HepG2 (cell line): ENCODE data around the gene OAF. TPM values are rescaled to one million over a fixed set of nuclear protein-coding genes. Genes with fewer than 3 reads are reported as not detected.

Experiments
- ADNP ChIP-seq: sonication (generic); formaldehyde crosslinking; IDR thresholded peaks from 2 replicates; pipeline ENCODE4 v1.4.0; 2020; ENCODE audit warnings: missing genetic modification reagents
- FLYWCH1 ChIP-seq: sonication (generic); formaldehyde crosslinking; IDR thresholded peaks from 2 replicates; pipeline ENCODE4 v1.8.1; 2023; ENCODE audit warnings: mild to moderate bottlenecking, missing genetic modification reagents
- HMGXB4 ChIP-seq, 2 experiments: sonication (generic) in 1 of 2; formaldehyde crosslinking in 1 of 2; IDR thresholded peaks; 2 replicates each; pipeline versions ENCODE4 v1.4.0 to v1.6.1; 2018 to 2020; ENCODE audit warnings: missing genetic modification reagents in 2 of 2, borderline replicate concordance in 1 of 2, low read depth in 1 of 2, mild to moderate bottlenecking in 1 of 2, missing biosample characterization in 1 of 2
- HNRNPK ChIP-seq: fragments of 200-400 bp; formaldehyde crosslinking; IDR thresholded peaks from 2 replicates; pipeline ENCODE4 v1.6.1; 2018; ENCODE audit warnings: low read length, low read depth, moderate library complexity, mild to moderate bottlenecking; ENCODE audit not compliant: poor library complexity, severe bottlenecking
- IKZF1 ChIP-seq: fragments of 450-650 bp; IDR thresholded peaks from 2 replicates; pipeline ENCODE4 v1.7.1; 2016
- NR2F2 ChIP-seq: IDR thresholded peaks from 2 replicates; pipeline ENCODE4 v1.6.1; 2012; ENCODE audit warnings: low read depth, inconsistent platforms, borderline replicate concordance
- PHF8 ChIP-seq: sonication (generic); formaldehyde crosslinking; IDR thresholded peaks from 2 replicates; pipeline ENCODE4 v1.5.0; 2020; ENCODE audit warnings: missing genetic modification reagents
- POGK ChIP-seq: sonication (generic); formaldehyde crosslinking; conservative IDR thresholded peaks from 2 replicates; pipeline ENCODE4 v1.8.0; 2022; ENCODE audit warnings: mild to moderate bottlenecking, moderate library complexity, missing genetic modification reagents
- SKIL ChIP-seq: sonication (generic); formaldehyde crosslinking; IDR thresholded peaks from 2 replicates; pipeline ENCODE4 v1.8.0; 2022; ENCODE audit warnings: missing genetic modification reagents, mild to moderate bottlenecking, moderate library complexity, borderline replicate concordance
- ZIK1 ChIP-seq: sonication (generic); formaldehyde crosslinking; IDR thresholded peaks from 2 replicates; pipeline ENCODE4 v1.5.0; 2020; ENCODE audit warnings: mild to moderate bottlenecking, low read depth, missing genetic modification reagents, borderline replicate concordance
- ZNF12 ChIP-seq: sonication (generic); formaldehyde crosslinking; IDR thresholded peaks from 2 replicates; pipeline ENCODE4 v1.5.0; 2020; ENCODE audit warnings: missing genetic modification reagents
- ZNF350 ChIP-seq: sonication (generic); formaldehyde crosslinking; IDR thresholded peaks from 2 replicates; pipeline ENCODE4 v1.4.0; 2020; ENCODE audit warnings: mild to moderate bottlenecking, low read depth, missing genetic modification reagents, borderline replicate concordance
- ZNF513 ChIP-seq: sonication (generic); formaldehyde crosslinking; conservative IDR thresholded peaks from 2 replicates; pipeline ENCODE4 v1.5.0; 2020; ENCODE audit warnings: missing genetic modification reagents
- ZNF782 ChIP-seq: sonication (generic); formaldehyde crosslinking; IDR thresholded peaks from 2 replicates; pipeline ENCODE4 v1.4.0; 2020; ENCODE audit warnings: missing genetic modification reagents, mild to moderate bottlenecking, borderline replicate concordance
- ZNF784 ChIP-seq: sonication (generic); formaldehyde crosslinking; IDR thresholded peaks from 2 replicates; pipeline ENCODE4 v1.5.1; 2020; ENCODE audit warnings: missing genetic modification reagents, mild to moderate bottlenecking, borderline replicate concordance
- polyA plus RNA-seq, 8 experiments: library from polyadenylated mRNA; depleted of rRNA in 3 of 8; stranded (reverse) in 7 of 8; unstranded in 1 of 8; fragments of >200 nt; fragmentation: Illumina TruSeq in 4 of 8; extraction: Trizol in 4 of 8; gene quantifications; 2 replicates each; pipeline versions ENCODE4 v1.2.1 to v1.2.3, GENCODE V29; 2011 to 2016; ENCODE audit warnings: low read depth in 4 of 8, missing spikeins in 1 of 8, mixed read lengths in 1 of 8; ENCODE audit not compliant: insufficient read depth in 1 of 8
- total RNA-seq, 5 experiments: library from RNA; depleted of rRNA; stranded (reverse); fragments of >200 nt; fragmentation: Illumina TruSeq; extraction: Trizol; gene quantifications; 2 replicates each; pipeline ENCODE4 v1.2.3, GENCODE V29; 2016; ENCODE audit warnings: low read depth in 1 of 5
- TF ChIP-seq, protein P1 (sequence below): sonication (generic); formaldehyde crosslinking; IDR thresholded peaks from 2 replicates; pipeline ENCODE4 v1.4.0; 2020; ENCODE audit warnings: missing genetic modification reagents
- TF ChIP-seq, protein P2 (sequence below): IDR thresholded peaks from 2 replicates; pipeline ENCODE4 v1.6.1; 2016

OAF gene
- total and polyA plus RNA-seq, 2 of the 13 experiments (the other 11 are each of a cell fraction or from before 2014, with no cell fraction given): 63.7 to 94.6 TPM

GRCh38 chr11:120198787-120199469 lies 11.9 kb upstream of the OAF start (continued):
- TF ChIP-seq ZNF784 (no peak), SKIL (CRISPR knock-in tag) (peak; percentile 80), IKZF1 (no peak), PHF8 (no peak), ZNF513 (CRISPR knock-in tag) (no peak), ZNF350 (peak; percentile 21; the same call in 1 of the 2 replicates), HNRNPK (no peak), FLYWCH1 (CRISPR knock-in tag) (no peak), ZNF782 (CRISPR knock-in tag) (no peak), ADNP (CRISPR knock-in tag) (no peak), POGK (no peak), NR2F2 (peak; percentile 33; the same call in 1 of the 2 replicates), HMGXB4 (CRISPR knock-in tag; IDR thresholded peaks at IDR 0.05; ENCODE audit: borderline replicate concordance in 1 of 2, low read depth in 1 of 2) (peak in 1 of 2 experiments; percentile 18; a peak in 1 of 4 replicates), ZIK1 (CRISPR knock-in tag) (no peak), ZNF12 (CRISPR knock-in tag) (no peak)
- TF ChIP-seq, protein P1, sequence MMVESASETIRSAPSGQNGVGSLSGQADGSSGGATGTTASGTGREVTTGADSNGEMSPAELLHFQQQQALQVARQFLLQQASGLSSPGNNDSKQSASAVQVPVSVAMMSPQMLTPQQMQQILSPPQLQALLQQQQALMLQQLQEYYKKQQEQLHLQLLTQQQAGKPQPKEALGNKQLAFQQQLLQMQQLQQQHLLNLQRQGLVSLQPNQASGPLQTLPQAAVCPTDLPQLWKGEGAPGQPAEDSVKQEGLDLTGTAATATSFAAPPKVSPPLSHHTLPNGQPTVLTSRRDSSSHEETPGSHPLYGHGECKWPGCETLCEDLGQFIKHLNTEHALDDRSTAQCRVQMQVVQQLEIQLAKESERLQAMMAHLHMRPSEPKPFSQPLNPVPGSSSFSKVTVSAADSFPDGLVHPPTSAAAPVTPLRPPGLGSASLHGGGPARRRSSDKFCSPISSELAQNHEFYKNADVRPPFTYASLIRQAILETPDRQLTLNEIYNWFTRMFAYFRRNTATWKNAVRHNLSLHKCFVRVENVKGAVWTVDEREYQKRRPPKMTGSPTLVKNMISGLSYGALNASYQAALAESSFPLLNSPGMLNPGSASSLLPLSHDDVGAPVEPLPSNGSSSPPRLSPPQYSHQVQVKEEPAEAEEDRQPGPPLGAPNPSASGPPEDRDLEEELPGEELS (CRISPR knock-in tag): peak; percentile 51; the same call in 1 of the 2 replicates
- TF ChIP-seq, protein P2, sequence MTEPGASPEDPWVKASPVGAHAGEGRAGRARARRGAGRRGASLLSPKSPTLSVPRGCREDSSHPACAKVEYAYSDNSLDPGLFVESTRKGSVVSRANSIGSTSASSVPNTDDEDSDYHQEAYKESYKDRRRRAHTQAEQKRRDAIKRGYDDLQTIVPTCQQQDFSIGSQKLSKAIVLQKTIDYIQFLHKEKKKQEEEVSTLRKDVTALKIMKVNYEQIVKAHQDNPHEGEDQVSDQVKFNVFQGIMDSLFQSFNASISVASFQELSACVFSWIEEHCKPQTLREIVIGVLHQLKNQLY: no peak
